DMS153 treated with DMSO at 0.1 percent for 48 hours (cell line): ENCODE measurements around the gene SEMA3A.

Experiments
- DNase-seq: peaks from one replicate; lab custom pipeline; 2025; ENCODE audit not compliant: unreplicated experiment; lab: John Stamatoyannopoulos, UW

Gene SEMA3A

GRCh38 chr7:83941300-83941699 is 253.3 kb downstream of the SEMA3A start:
- no peak for DNase-seq

GRCh38 chr7:83937930-83938329 is 256.7 kb downstream of the SEMA3A start:
- no peak for DNase-seq

- DNase-seq, result peak; percentile 7
Measured at GRCh38 chr7:83936056-83936708, 258.4 kb downstream of the SEMA3A start.

GRCh38 chr7:83934118-83934734 is 260.4 kb downstream of the SEMA3A start:
- DNase-seq, result no peak

DNA sequence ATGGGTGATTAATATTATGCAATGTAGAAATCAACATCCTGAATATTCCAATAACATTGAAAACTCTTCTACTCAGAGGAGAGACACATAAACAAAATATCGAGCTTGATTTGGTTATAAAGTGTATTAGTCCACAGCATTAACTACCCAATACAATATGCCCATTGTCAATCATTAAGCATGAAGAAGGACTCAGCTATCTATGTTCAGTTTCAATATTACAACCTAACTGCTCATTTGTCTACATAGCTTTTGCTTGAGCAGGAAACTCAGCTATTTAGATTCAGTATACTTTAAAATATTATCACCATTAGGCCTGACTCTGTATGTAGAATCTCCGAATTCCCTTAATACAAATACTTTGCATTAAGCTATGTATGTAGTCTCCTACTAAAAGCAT is 262.6 kb downstream of the SEMA3A start:
- no peak for DNase-seq

DNA sequence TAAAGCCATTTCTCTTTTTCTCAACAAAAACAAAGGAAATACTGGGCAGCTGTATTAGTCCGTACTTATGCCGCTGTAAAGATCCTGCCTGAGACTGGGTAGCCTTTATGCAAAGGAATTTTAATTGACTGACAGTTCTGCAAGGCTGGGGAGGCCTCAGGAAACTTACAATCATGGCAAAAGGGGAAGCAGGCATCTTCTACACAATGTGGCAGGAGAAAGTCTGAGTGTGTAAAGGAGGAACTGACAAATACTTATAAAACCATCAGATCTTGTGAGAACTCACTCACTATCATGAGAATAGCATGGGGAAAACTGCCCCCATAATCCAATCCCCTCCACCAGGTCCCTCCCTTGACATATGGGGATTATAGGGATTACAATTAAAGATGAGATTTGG is 264.3 kb downstream of the SEMA3A start:
- no peak for DNase-seq

GRCh38 chr7:83925860-83926259 is 268.7 kb downstream of the SEMA3A start:
- DNase-seq, result no peak

GRCh38 chr7:83921941-83922607 is 272.5 kb downstream of the SEMA3A start:
- DNase-seq, result no peak

GRCh38 chr7:83921271-83921940 is 273.2 kb downstream of the SEMA3A start:
- DNase-seq, result no peak

- DNase-seq, result no peak
Measured at GRCh38 chr7:83918142-83918541, 276.4 kb downstream of the SEMA3A start.

DNA sequence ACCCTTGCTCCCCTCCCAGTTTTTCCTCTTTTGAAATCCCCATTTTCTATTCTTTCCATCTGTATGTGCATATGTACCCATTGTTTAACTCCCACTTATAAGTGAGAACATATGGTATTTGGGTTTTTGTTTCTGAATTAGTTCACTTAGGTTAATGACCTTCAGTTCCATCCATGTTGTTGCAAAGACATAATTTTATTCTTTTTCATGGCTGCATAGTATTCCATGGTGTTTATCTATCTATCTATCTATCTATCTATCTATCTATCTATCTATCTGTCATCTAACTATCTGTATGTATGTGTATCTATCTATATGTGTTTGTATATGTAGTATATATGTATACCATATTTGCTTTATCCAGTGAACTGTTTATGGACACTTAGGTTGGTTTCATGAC is 281.4 kb downstream of the SEMA3A start:
- DNase-seq, result no peak

GRCh38 chr7:83908526-83908925 is 286.1 kb downstream of the SEMA3A start:
- DNase-seq, result no peak
